Measurements from ENCODE around the gene TARBP2. TPM values are rescaled to one million over a fixed set of nuclear protein-coding genes. Genes with fewer than 3 reads are reported as not detected.

The TARBP2 gene
- total RNA-seq, 1 donor from 2014 or later, result 45.7 TPM

DNA sequence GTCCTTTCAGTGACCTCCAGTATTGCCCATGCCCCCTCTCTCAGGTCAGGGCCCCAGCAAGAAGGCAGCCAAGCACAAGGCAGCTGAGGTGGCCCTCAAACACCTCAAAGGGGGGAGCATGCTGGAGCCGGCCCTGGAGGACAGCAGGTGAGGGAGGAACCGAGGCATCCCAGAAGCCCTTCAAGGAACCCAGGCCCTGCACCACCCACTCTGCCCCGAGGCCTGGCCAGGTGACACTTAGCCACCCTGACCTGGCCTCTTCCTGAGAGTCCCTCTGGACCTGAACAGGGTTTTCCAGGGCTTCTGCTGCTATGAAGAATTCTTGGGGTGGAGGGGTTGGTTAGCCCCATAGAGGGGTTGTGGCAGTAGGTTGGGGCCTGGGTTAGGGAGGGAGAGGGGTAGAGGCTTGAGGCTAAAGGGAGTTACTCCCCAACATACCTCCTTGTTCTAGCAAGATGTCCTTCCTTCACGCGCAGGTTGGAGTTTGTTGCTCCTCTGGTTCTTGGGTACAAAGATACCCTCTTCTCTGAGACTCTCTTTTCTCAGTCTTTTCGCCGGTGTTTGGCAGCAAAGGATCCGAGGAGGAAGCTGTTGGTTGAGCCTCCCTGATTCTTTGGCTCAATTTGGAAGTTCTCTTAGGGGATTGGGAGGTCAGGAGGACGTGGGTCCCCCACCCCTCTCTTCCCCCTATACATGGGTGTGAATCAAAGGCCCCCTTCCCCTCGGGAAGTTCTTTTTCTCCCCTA lies 2.1 kb downstream of the TARBP2 start:
- Mint-ChIP-seq H3K9me3 (no peaks in the 10 kb centered on the region), H3K36me3 (ENCODE audit: low read depth) (peaks cover 30% of the 10 kb centered on the region), H3K27ac (no peak overlapping the region), H3K27me3 (no peaks in the 10 kb centered on the region), H3K4me1 (peaks cover 38% of the 10 kb centered on the region), H3K4me3 (peak overlapping the region; percentile 24)
- POLR2A ChIA-PET, result no interaction called here
- no peak for ATAC-seq (ENCODE audit: low read depth)
- DNase-seq, result no peak
- CTCF ChIA-PET, result no interaction called here
- no peak for TF ChIP-seq CTCF (IDR thresholded peaks at IDR 0.05)
- intact Hi-C loops (cut with micrococcal nuclease), result loop anchor here (10.0 kb wide), 2 partner anchors 288 to 458 kb away; no protein-coding TSS in a partner anchor

GRCh38 chr12:53504004-53504920 lies 3.2 kb downstream of the TARBP2 start:
- Mint-ChIP-seq H3K27me3 (no peaks in the 10 kb centered on the region), H3K4me1 (peaks cover 36% of the 10 kb centered on the region), H3K4me3 (no peak overlapping the region), H3K27ac (no peak overlapping the region), H3K9me3 (no peaks in the 10 kb centered on the region), H3K36me3 (ENCODE audit: low read depth) (peaks cover 30% of the 10 kb centered on the region)
- no peak for DNase-seq
- no peak for ATAC-seq (ENCODE audit: low read depth)
- no peak for TF ChIP-seq CTCF (IDR thresholded peaks at IDR 0.05)
- ChIA-PET CTCF (no interaction called here), POLR2A (interaction anchor here (0.5 to 0.7 kb wide), 2 partner anchors 339 to 548 kb away, joined by 3 read pairs; no protein-coding TSS in a partner anchor)
- intact Hi-C loops (cut with micrococcal nuclease), result loop anchor here (10.0 kb wide), 2 partner anchors 289 to 459 kb away; no protein-coding TSS in a partner anchor

GRCh38 chr12:53505086-53505485 lies 4.0 kb downstream of the TARBP2 start:
- no peaks in the 10 kb centered on the region for H3K9me3 Mint-ChIP-seq
- peaks cover 31% of the 10 kb centered on the region for H3K4me1 Mint-ChIP-seq
- POLR2A ChIA-PET, result no interaction called here
- no peak overlapping the region for H3K27ac Mint-ChIP-seq
- intact Hi-C loops (cut with micrococcal nuclease), result loop anchor here (10.0 kb wide), 2 partner anchors 290 to 460 kb away; no protein-coding TSS in a partner anchor
- CTCF ChIA-PET, result no interaction called here
- H3K4me3 Mint-ChIP-seq, result no peak overlapping the region
- ATAC-seq (ENCODE audit: low read depth) (no peak), DNase-seq (no peak)
- no peaks in the 10 kb centered on the region for H3K27me3 Mint-ChIP-seq
- peaks cover 29% of the 10 kb centered on the region for H3K36me3 Mint-ChIP-seq (ENCODE audit: low read depth)
- TF ChIP-seq CTCF (IDR thresholded peaks at IDR 0.05), result no peak

DNA sequence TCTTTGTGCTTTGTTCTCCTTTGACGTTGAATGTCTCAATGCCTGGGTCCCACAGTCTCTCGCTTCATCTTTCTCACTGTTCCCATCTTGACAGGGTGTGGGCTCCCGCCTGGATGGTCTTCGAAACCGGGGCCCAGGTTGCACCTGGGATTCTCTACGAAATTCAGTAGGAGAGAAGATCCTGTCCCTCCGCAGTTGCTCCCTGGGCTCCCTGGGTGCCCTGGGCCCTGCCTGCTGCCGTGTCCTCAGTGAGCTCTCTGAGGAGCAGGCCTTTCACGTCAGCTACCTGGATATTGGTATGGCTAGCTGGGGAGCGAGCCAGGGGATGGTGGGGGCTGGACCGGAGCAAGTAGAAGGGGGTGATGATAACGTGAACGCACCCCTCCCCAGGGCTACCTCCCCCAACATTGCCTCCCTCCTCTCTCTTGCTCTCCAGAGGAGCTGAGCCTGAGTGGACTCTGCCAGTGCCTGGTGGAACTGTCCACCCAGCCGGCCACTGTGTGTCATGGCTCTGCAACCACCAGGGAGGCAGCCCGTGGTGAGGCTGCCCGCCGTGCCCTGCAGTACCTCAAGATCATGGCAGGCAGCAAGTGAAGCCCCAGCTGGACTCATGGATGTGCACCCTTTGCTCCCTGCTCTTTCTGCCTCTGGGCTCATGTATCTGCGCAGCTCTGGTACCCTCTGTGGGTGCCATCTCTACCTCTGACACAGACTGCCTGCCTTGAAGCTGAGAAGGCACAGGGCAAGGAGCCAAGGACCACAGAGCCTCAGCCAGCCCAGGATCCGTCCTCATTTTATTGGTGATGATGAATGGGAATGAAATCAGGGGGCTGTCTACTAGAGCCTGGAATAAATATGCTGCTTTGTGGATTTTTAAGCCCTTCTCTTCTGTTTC lies 4.7 kb downstream of the TARBP2 start:
- H3K4me3 Mint-ChIP-seq, result no peak overlapping the region

More for the DNA sequence above, 4.7 kb downstream of the TARBP2 start:
- peaks cover 24% of the 10 kb centered on the region for H3K4me1 Mint-ChIP-seq
- TF ChIP-seq CTCF (IDR thresholded peaks at IDR 0.05), result no peak
- H3K9me3 Mint-ChIP-seq, result no peaks in the 10 kb centered on the region
- intact Hi-C loops (cut with micrococcal nuclease), result loop anchor here (10.0 kb wide), 2 partner anchors 291 to 461 kb away; no protein-coding TSS in a partner anchor
- no peaks in the 10 kb centered on the region for H3K27me3 Mint-ChIP-seq
- H3K27ac Mint-ChIP-seq, result no peak overlapping the region
- DNase-seq, result no peak
- POLR2A ChIA-PET, result interaction anchor here (0.6 kb wide), 1 partner anchor 36 kb away, joined by 4 read pairs; no protein-coding TSS in a partner anchor
- peaks cover 29% of the 10 kb centered on the region for H3K36me3 Mint-ChIP-seq (ENCODE audit: low read depth)
- CTCF ChIA-PET, result interaction anchor here (1.2 kb wide), 1 partner anchor 154 kb away, joined by 4 read pairs; no protein-coding TSS in a partner anchor
- no peak for ATAC-seq (ENCODE audit: low read depth)
